ENCODE data around the gene DDC. TPM values are rescaled to one million over a fixed set of nuclear protein-coding genes. Genes with fewer than 3 reads are reported as not detected.
A peak's percentile ranks its signal among the peaks of the same experiment; 100 is the strongest.
"Not testable (repeated sequence)": the region's sequence is repeated elsewhere in the genome, so short reads cannot be mapped to it uniquely, and the experiment has no call there.

The DDC gene
- total and polyA plus RNA-seq, 7 donors: 0.36 to 77.2 (median 49.9) TPM; not detected in 3

DNA sequence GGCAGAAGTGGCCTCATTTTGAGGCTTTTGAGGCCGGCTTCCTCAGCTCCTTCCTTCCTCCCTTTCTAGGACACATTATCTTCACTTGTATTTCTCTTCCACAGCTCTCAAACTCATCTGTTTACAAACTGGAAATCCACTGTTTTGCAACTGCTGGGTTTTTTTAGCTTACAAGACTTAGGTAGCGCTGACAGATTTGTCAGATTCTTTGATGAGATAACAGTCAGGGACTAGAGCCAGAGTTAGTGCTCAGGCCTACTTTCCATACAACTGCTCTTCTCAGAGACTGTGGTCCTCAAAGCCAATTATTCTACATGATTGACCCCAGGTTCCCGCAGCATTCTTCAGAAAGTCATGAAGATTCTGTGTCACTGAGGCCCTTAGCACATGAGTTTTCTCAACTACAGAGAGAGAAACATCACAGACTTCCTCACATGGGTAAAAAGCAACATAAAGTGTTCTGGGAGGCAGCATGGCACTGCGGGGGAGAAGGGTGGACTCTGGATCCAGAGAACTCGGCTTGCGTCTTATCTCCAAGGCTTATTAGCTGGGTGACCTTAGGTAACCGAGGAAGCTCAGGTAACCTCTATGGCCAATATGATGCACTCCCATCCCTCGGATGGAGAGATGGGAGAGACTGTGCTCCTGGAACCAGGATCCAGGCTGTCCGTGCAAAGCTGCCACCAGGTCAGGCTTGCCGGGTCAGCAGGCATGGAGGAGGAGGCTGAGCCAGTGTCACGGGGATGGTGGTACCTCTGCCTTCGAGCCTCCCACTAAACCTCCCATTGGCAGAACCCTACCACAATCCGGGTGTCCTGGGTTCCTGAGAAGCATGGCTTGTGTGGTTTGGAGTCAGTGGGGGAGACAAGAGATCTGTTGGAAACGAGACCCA is 10.5 kb downstream of the DDC start:
- Histone ChIP-seq H3K27ac (no peak overlapping the region), H3K4me1 (peaks cover 0 to 11% (median 0%) of the 10 kb centered on the region in 4 donors), H3K27me3 (peaks cover 0 to 5% (median 0%) of the 10 kb centered on the region in 3 donors), H3K9me3 (no peaks in the 10 kb centered on the region), H3K4me3 (no peak overlapping the region), H3K36me3 (no peaks in the 10 kb centered on the region)
- intact Hi-C loops (cut with DNase I): no loop called here
- WGBS, 2 donors: 85 to 94% methylated on average over 14 of the region's 14 CpGs
- no peak for DNase-seq
- TF ChIP-seq CTCF (IDR thresholded peaks at IDR 0.05) (no peak), EP300 (IDR thresholded peaks at IDR 0.05) (no peak), POLR2A (IDR thresholded peaks at IDR 0.05) (no peak), POLR2AphosphoS5 (IDR thresholded peaks at IDR 0.05) (no peak)

GRCh38 chr7:50553973-50554372 is 11.2 kb downstream of the DDC start:
- TF ChIP-seq EP300 (IDR thresholded peaks at IDR 0.05): no peak
- TF ChIP-seq POLR2AphosphoS5 (IDR thresholded peaks at IDR 0.05): no peak
- TF ChIP-seq CTCF (IDR thresholded peaks at IDR 0.05): no peak
- no peak for TF ChIP-seq POLR2A (IDR thresholded peaks at IDR 0.05)
- Histone ChIP-seq H3K27me3 (peaks cover 0 to under 1% (median 0%) of the 10 kb centered on the region in 3 donors), H3K36me3 (no peaks in the 10 kb centered on the region), H3K4me1 (peaks cover 0 to 11% (median 0%) of the 10 kb centered on the region in 4 donors), H3K4me3 (no peak overlapping the region), H3K27ac (no peak overlapping the region), H3K9me3 (no peaks in the 10 kb centered on the region)
- 57 to 58% methylated on average over 3 of the region's 3 CpGs for WGBS, 2 donors
- no peak for DNase-seq
- intact Hi-C loops (cut with DNase I): no loop called here

DNA sequence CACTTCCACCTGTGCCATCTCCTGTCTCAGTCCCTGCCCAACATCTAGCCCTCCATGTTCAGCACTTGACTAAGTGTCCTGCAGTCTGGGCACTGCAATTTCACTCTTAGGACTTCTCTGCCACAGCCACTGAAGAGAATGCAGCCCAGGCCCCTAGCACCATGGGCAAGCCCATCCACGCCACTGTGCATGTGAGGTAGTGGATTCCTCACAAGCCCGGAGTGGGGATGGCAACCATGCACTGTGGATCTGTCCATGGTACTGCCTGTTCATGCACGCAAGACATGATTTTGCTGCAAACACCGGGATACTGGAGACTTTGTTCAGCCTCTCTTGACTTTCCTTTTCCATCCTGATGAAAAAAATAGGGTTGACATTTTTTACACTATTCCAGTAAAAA is 12.3 kb downstream of the DDC start:
- Histone ChIP-seq H3K36me3 (no peaks in the 10 kb centered on the region), H3K9me3 (no peaks in the 10 kb centered on the region), H3K4me1 (peaks cover 0 to 11% (median 0%) of the 10 kb centered on the region in 4 donors), H3K4me3 (no peak overlapping the region), H3K27me3 (no peaks in the 10 kb centered on the region), H3K27ac (no peak overlapping the region)
- TF ChIP-seq POLR2A (IDR thresholded peaks at IDR 0.05) (no peak), CTCF (IDR thresholded peaks at IDR 0.05) (no peak), EP300 (IDR thresholded peaks at IDR 0.05) (no peak), POLR2AphosphoS5 (IDR thresholded peaks at IDR 0.05) (no peak)
- peak; percentile 55 for DNase-seq
- intact Hi-C loops (cut with DNase I): no loop called here
- WGBS, 2 donors: 55 to 64% methylated on average over 4 of the region's 4 CpGs

GRCh38 chr7:50552139-50552538 is 13.1 kb downstream of the DDC start:
- Histone ChIP-seq H3K9me3 (no peaks in the 10 kb centered on the region), H3K27ac (no peak overlapping the region), H3K27me3 (no peaks in the 10 kb centered on the region), H3K36me3 (no peaks in the 10 kb centered on the region), H3K4me3 (no peak overlapping the region), H3K4me1 (peaks cover 0 to 11% (median 0%) of the 10 kb centered on the region in 4 donors)
- TF ChIP-seq POLR2A (IDR thresholded peaks at IDR 0.05) (no peak), POLR2AphosphoS5 (IDR thresholded peaks at IDR 0.05) (no peak), EP300 (IDR thresholded peaks at IDR 0.05) (no peak), CTCF (IDR thresholded peaks at IDR 0.05) (no peak)
- DNase-seq: peak; percentile 2
- intact Hi-C loops (cut with DNase I): no loop called here
- WGBS, 2 donors: 53 to 63% methylated on average over 4 of the region's 4 CpGs

DNA sequence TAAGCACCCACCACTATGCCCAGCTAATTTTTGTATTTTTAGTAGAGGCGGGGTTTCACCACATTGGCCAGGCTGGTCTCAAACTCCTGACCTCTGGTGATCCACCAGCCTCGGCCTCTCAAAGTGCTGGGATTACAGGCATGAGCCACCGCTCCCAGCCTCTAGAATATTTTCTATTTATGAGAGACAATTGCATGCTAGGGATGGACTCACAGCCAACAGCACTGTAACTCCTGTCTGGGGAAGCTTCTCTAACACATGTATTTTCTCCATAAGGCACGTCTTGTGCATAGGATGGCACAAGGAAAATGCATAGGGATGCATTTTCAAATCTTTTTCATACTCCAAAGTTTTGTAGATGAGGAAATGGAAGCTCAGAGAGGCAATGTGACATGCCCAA is 19.6 kb downstream of the DDC start:
- 88 to 96% methylated on average over 4 of the region's 4 CpGs for WGBS, 2 donors
- H3K27ac ChIP-seq; H3K4me1 ChIP-seq; H3K36me3 ChIP-seq; H3K9me3 ChIP-seq; H3K27me3 ChIP-seq; DNase-seq; H3K4me3 ChIP-seq; intact Hi-C loops (cut with DNase I): not testable (repeated sequence)

Measured in sigmoid colon (tissue), 7 donors.